NCI-H69 (cell line): ENCODE results near the gene UBL4A.
A peak's percentile ranks its signal among the peaks of the same experiment; 100 is the strongest.

Source experiments
- DNase-seq: peaks from one replicate; lab custom pipeline; 2025; lab: John Stamatoyannopoulos, UW

UBL4A gene

GRCh38 chrX:154481911-154482601 lies 4.4 kb downstream of the UBL4A start:
- DNase-seq, result peak; percentile 11

- DNase-seq, result no peak
These were observed 5.2 kb downstream of the UBL4A start for GRCh38 chrX:154481195-154481594.

GRCh38 chrX:154478728-154479622 lies 7.4 kb downstream of the UBL4A start, which contains the start of gene LAGE3:
Gene LAGE3, minus strand, starts transcription at chrX:154479281. Its CDS starts 366 bp downstream, at chrX:154478915.
- peak; percentile 91 for DNase-seq

DNA sequence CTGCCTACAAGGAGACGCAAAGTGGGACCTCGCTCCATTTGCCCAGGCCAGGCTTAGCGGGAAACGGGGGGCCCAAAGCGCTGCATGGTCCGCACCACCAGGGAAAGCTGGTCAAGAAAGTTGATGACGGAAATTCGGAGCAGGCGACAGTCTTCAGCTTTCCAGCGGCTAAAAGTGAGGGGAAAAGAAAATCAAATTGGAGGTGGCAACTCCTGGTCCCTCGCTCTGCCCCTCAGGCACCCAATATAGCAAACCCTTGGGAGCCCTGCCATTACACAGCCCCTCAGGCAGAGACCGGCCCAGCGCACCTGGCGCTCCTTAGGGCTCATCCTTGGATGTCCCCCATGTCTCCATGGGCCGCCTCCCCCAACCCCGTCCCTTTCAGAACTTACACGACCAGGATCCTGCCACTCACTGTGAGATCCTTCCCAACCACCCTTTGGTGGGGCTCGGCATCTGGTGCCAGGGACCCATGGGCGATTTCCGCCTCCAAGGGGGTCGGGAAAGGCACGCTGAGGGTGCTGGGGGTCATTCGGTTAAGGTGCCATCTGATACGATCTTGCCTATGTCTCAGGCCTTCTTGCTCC lies 8.4 kb downstream of the UBL4A start:
- no peak for DNase-seq

DNA sequence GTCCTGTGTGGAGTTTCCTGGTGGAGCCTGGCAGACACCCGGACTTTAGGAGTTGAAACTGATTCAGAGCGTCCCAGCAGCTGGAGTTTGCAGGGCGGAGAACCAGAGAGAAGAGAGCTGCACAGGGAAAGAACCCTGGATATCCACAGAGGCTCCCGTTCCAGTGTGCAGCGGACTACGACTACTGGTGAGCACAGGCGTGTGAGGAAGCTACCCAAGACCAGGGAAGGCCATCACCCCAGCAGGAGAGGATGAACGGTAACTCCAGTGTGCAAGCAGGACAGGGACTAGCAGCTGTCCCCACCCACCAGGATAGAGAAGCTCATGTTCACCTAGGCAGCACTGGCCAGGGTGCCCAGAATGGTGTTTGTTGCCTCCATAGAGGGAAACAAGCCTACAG lies 9.6 kb downstream of the UBL4A start:
- DNase-seq, result no peak

DNA sequence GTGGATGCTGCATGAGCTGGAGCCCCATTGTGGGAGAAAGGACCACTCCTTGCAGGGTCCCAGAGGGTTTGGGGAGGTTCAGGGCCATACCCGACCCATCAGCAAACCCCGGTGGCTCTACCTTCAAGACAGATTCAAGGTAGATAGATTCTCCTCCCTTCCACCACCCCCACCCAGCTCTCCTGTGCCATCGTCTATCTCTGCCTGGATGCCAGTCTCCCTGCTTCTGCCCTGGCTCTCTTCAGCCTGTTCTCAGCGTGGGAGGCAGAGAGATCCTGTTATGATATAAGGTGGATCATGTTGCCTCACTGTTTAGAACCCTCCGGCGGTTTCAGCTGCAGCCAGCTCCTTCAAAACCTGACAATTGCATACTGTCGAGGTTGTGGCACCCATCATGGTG lies 12.7 kb downstream of the UBL4A start:
- no peak for DNase-seq

DNA sequence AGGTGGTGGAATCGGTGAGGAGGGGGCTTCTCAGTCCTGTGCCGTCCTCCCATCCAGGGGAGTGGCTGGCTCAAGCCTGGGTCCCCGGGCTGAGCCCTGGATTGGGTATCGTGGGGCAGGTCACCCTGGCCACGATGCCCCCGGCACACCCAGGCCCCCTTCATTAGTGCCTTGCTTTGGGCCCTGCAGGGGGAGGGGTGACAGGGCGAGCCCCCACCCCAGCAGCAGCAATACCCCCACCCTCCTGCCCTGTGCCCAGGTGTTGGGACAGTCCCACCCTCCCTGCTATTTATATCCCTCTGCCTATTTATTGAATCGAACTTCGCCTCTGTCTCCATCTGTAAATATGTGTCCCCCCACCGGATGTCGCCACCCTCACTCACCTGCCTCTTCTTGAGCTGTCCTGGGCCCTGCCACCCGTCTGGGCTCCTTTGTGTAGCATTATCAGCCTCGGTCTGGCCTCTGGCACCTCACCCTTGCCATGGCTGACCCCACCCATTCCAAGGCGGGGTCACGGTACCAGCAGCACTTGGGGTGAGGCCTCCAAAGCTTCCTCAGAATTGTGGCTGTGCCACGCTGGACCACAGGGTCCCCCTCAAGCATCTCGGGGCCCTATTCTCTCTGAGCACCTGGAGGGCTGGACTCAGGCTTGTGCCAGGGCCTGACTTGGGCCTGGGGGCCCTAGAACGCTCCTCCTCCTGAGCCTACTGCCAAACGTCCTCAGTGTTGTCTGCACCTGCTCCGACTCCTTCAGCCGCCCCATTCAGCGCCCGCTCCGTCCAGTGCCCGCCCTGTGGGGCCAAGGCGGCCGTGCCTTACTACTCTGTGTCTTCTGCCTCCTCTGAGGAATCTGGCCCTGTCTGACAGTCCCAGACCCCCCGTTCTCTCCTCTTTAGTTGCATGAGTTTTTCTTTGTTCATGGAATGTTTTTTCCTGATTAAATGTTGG lies 13.5 kb downstream of the UBL4A start:
- DNase-seq, result no peak

DNA sequence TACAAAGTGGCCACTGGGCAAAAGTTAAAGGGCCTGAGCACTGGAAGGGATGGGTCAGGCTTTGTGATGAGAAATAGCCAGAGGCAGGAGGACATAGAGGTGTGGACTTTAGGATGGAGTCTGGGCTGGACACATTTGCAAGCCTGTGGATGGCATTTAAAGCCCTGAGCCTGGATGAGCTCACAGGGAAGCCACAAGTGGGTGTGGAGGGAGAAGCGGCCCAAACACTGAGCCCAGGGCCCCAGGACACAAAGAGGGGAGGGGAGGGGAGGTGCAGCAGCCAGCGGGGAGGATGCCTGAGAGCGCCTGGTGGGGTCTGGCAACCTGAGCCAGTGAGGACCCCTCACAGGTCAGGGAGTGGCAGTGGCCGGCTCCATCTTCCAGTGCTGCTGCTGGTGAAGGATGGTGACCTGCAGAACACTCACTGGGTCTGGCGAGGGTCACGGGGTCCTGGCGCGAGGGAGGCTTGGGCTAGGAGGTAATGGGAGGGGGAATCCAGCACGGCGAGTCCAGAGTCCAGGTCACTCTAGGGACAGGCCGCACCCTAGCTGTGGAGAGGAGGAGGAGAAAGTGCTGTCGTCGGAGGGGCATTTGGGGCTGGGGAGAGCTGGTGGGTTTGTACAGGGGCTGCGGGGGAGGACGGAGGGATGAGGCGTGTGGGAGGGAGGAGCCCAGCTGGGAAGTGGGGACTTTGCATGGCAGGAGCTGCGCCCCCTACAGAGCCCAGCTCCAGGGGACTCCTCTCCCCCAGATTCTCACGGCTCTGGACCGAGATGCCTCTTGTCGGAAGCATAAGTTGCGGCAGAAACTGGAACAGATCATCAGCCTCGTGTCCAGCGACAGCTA lies 14.4 kb downstream of the UBL4A start:
- no peak for DNase-seq

DNA sequence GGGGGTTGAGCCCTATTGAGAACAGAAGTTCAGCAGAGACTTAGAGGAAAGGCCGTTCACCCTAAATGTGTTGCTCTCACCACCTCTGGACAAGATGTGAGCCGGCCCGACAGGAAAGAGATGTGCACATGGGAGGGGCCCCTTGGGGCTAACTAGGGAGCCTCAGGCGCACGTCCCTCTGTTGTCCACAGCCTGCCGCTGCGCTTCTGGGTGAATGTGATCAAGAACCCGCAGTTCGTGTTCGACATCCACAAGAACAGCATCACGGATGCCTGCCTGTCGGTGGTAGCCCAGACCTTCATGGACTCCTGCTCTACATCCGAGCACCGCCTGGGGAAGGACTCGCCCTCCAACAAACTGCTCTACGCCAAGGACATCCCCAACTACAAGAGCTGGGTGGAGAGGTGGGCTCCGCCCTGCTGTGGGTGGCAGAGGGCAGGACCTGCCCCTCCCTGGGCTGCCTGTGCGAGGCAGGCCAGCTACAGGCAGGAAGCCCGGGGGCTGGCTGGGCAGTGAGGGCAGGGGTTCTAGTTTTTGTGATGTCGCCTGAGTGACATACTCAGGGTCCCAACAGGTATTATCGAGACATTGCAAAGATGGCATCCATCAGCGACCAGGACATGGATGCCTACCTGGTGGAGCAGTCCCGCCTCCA lies 15.4 kb downstream of the UBL4A start:
- DNase-seq, result no peak

DNA sequence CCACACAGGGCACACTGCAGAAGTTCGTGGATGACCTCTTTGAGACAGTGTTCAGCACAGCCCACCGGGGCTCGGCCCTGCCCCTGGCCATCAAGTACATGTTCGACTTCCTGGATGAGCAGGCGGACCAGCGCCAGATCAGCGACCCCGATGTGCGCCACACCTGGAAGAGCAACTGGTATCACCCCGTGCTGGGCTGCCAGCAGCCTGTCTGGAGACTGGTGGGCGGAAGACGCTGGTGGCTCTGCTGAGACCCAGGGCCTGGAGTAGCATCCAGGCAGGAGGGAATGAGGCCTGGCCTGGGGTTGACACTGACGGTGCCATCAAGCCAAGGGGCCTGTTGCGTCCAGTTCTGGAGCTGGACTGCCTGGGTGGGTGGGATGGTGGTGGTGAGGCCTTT lies 16.0 kb downstream of the UBL4A start:
- DNase-seq, result no peak

DNA sequence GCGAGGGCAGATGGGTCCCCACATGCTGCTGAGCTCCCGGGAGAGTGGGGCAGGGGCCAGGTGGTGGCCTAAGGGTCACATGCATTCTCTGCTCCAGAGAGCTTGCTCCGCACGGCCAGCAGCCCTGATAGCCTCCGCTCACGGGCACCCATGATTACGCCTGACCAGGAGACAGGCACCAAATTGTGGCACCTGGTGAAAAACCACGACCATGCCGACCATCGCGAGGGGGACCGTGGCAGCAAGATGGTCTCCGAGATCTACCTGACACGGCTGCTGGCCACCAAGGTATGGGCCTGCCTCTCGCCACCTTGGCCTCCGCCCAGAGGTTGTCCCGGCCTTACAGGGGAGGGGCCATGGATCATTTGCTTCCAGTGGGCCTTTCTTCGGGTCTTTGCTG lies 16.5 kb downstream of the UBL4A start:
- DNase-seq, result no peak

- DNase-seq, result no peak
These were observed 17.3 kb downstream of the UBL4A start for GRCh38 chrX:154469114-154469513.

DNA sequence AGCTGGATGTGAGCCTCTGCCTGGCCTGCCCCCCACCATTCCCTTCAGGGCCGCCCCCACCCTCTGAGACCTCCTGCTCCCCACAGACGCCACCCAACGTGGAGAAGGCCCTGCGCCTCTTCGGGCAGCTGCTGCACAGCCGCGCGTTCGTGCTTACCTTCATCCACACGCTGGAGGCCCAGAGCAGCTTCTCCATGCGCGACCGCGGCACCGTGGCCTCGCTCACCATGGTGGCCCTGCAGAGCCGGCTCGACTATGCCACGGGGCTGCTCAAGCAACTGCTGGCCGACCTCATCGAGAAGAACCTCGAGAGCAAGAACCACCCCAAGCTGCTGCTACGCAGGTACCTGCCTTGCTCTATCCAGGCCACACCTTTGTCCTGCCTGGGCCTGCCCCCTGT lies 18.2 kb downstream of the UBL4A start:
- DNase-seq, result no peak

GRCh38 chrX:154467556-154467955 lies 18.9 kb downstream of the UBL4A start:
- DNase-seq, result no peak

DNA sequence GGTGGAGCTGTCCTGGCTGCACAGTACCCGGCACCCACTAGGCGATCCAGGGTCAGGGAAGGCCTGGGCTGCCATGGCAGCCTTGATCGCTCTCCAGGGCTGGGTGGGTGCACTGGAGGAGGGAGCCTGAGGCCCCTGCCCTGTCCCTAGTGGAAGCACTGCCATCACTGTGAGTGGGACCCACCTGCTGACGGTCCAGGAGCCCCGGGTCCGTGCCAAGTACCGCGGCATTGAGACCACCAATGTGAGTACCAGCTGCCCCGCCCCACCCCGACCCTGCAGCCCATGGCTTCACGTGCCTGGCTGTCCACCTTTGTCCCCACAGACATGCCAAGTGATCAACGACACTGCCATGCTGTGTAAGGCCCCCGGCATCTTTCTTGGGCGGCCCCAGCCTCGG lies 19.5 kb downstream of the UBL4A start:
- DNase-seq, result no peak

- DNase-seq, result no peak
These were observed 20.4 kb downstream of the UBL4A start for GRCh38 chrX:154466036-154466435.

DNA sequence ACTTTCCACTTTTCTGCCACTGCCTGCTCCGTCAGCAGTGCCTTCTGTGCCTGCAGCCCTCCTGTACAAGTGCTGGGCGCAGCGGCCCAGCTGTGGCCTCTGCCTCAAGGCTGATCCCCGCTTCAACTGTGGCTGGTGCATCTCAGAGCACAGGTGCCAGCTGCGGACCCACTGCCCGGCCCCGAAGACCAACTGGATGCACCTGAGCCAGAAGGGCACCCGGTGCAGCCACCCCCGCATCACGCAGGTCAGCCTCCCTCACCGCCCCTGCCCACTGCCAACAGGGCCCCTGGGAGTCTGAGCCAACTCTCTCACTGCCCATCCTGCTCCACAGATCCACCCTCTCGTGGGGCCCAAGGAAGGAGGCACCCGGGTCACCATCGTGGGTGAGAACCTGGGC lies 20.8 kb downstream of the UBL4A start:
- DNase-seq, result no peak

DNA sequence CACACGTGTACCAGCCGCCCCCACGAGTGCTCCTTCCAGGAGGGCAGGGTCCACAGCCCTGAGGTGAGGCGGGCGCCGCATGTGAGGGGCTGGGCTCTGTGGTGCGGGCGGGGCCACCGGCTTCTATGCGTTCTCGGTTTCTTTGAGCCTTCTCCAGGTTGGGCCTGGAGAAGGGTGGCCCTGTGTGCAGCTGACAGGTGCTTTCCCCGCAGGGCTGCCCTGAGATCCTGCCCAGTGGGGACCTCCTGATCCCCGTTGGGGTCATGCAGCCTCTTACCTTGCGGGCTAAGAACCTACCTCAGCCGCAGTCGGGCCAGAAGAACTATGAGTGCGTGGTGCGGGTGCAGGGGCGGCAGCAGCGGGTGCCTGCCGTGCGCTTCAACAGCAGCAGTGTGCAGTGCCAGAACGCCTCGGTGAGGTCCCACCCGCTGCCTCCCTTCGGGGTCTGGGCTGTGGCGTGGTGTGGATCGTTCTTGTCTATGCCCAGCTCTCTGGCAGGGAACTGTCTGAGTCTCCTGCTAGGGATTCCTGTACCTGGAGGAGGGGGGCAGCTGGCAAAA lies 21.5 kb downstream of the UBL4A start:
- DNase-seq, result no peak

- DNase-seq, result no peak
These were observed 22.7 kb downstream of the UBL4A start for GRCh38 chrX:154463611-154464220.

DNA sequence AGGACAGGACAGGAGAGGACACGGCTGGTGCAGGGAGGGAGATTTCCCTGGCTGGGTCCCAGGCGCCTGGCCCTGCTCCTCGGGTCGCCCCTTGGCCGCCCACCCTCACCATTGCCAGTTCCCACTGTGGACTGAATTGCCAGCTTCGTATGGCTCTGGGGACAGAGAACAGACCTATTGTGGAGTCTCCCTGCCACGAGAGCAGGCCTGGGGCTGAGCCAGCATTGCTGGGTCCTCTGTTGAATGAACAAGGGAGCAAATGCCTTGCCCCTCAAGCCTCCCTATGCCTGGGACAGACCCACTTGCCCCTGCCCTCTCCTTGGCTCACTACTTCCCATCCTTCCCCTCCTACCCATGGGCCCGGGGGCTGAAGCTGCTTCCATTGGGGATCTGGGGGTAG lies 24.0 kb downstream of the UBL4A start:
- DNase-seq, result no peak
